GM12892 (cell line): ENCODE measurements around the gene CTSG.
"Not testable (repeated sequence)": the region's sequence is repeated elsewhere in the genome, so short reads cannot be mapped to it uniquely, and the experiment has no call there.

ENCODE experiments used
- POLR2A ChIP-seq: IDR thresholded peaks from 2 replicates; pipeline ENCODE4 v1.6.1; 2011; ENCODE audit warnings: low read depth, low read length, control low read depth
- POLR2AphosphoS5 ChIP-seq: IDR thresholded peaks from 2 replicates; pipeline ENCODE4 v1.6.1; 2011; ENCODE audit warnings: low read depth, low read length, control low read depth
- TAF1 ChIP-seq: IDR thresholded peaks from 2 replicates; pipeline ENCODE4 v1.6.1; 2011; ENCODE audit warnings: low read depth, mild to moderate bottlenecking, control low read depth, low read length, borderline replicate concordance

DNA sequence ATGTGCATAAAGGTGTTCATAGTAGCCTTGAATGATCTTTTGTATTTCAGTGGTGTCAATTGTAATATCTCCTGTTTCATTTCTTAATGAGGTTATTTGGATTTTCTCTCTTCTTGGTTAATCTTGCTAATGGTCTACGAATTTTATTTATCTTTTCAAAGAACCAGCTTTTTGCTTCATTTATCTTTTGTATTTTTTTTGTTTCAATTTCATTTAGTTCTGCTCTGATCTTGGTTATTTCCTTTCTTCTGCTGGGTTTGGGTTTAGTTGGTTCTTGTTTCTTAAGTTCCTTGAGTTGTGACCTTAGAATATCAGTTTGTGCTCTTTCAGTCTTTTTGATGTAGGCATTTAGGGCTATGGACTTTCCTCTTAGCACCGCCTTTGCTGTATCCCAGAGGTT is 15.0 kb upstream of the CTSG start:
- TF ChIP-seq POLR2AphosphoS5, TAF1, POLR2A: not testable (repeated sequence)
